Activated CD4-positive, alpha-beta T cell treated with anti-CD3 and anti-CD28 coated beads for 48 hours (primary cell): ENCODE measurements around the gene PRKD1.

ENCODE experiments used
- DNase-seq: peaks from one replicate; pipeline ENCODE4 v3.0.0-alpha.2; 2020

Gene PRKD1

GRCh38 chr14:29836395-29836794 lies 91.3 kb downstream of the PRKD1 start:
- no peak for DNase-seq

- no peak for DNase-seq
These were observed 95.6 kb downstream of the PRKD1 start for GRCh38 chr14:29832042-29832441.

GRCh38 chr14:29829851-29830250 lies 97.8 kb downstream of the PRKD1 start:
- no peak for DNase-seq

GRCh38 chr14:29823816-29824215 lies 103.8 kb downstream of the PRKD1 start:
- no peak for DNase-seq

GRCh38 chr14:29822430-29822709 lies 105.3 kb downstream of the PRKD1 start:
- no peak for DNase-seq

GRCh38 chr14:29821661-29822429 lies 105.8 kb downstream of the PRKD1 start:
- DNase-seq = no peak

GRCh38 chr14:29821242-29821641 lies 106.4 kb downstream of the PRKD1 start:
- DNase-seq = no peak

- no peak for DNase-seq
These were observed 106.9 kb downstream of the PRKD1 start for GRCh38 chr14:29820785-29821184.

- no peak for DNase-seq
These were observed 109.8 kb downstream of the PRKD1 start for GRCh38 chr14:29817767-29818405.

GRCh38 chr14:29815016-29815674 lies 112.5 kb downstream of the PRKD1 start:
- DNase-seq = no peak

GRCh38 chr14:29814156-29815015 lies 113.3 kb downstream of the PRKD1 start:
- DNase-seq = no peak

- no peak for DNase-seq
These were observed 117.0 kb downstream of the PRKD1 start for GRCh38 chr14:29810682-29811081.

GRCh38 chr14:29810064-29810463 lies 117.6 kb downstream of the PRKD1 start:
- no peak for DNase-seq

- no peak for DNase-seq
These were observed 121.5 kb downstream of the PRKD1 start for GRCh38 chr14:29806124-29806517.

GRCh38 chr14:29805415-29806123 lies 122.1 kb downstream of the PRKD1 start:
- DNase-seq = no peak

GRCh38 chr14:29804481-29805266 lies 123.0 kb downstream of the PRKD1 start:
- no peak for DNase-seq

- no peak for DNase-seq
These were observed 124.6 kb downstream of the PRKD1 start for GRCh38 chr14:29803045-29803444.

GRCh38 chr14:29802211-29802610 lies 125.4 kb downstream of the PRKD1 start:
- DNase-seq = no peak

GRCh38 chr14:29800961-29801360 lies 126.7 kb downstream of the PRKD1 start:
- DNase-seq = no peak

GRCh38 chr14:29799464-29800095 lies 128.1 kb downstream of the PRKD1 start:
- DNase-seq = no peak

GRCh38 chr14:29798811-29799210 lies 128.8 kb downstream of the PRKD1 start:
- DNase-seq = no peak
